ENCODE measurements around the gene MIGA2. TPM values are rescaled to one million over a fixed set of nuclear protein-coding genes. Genes with fewer than 3 reads are reported as not detected.
"Not testable (repeated sequence)": the region's sequence is repeated elsewhere in the genome, so short reads cannot be mapped to it uniquely, and the experiment has no call there.

MIGA2 gene
- total RNA-seq, 1 donor, result 20.6 TPM

DNA sequence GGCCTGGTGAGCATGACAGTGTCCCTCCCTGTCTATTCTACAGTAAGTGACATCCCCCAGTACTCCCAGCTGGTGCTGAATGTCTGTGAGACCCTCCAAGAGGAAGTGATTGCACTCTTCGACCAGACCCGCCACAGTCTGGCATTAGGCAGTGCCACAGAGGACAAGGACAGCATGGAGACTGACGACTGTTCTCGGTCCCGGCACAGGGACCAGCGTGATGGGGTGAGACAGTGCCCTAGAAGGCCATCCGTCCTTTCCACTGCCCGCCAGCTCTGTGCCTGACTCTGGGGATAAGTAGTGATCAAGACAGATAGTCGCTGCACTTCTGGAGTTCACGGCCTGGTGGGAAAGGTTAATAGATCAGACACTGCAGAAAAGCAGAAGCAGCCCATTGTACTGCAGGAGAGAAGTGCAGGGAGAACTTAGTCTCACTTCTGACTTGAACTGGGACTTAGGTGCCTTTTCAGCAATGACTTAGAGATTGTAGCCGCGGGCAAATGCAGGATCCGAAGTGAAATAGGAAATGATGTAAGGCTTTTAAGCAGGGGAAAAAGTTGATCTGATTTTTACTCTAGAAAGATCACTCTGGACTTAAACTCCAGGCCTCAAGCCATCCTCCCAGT is 36.7 kb upstream of the MIGA2 start:
- DNase-seq (ENCODE audit: low read depth), result no peak
- TF ChIP-seq, protein P1, sequence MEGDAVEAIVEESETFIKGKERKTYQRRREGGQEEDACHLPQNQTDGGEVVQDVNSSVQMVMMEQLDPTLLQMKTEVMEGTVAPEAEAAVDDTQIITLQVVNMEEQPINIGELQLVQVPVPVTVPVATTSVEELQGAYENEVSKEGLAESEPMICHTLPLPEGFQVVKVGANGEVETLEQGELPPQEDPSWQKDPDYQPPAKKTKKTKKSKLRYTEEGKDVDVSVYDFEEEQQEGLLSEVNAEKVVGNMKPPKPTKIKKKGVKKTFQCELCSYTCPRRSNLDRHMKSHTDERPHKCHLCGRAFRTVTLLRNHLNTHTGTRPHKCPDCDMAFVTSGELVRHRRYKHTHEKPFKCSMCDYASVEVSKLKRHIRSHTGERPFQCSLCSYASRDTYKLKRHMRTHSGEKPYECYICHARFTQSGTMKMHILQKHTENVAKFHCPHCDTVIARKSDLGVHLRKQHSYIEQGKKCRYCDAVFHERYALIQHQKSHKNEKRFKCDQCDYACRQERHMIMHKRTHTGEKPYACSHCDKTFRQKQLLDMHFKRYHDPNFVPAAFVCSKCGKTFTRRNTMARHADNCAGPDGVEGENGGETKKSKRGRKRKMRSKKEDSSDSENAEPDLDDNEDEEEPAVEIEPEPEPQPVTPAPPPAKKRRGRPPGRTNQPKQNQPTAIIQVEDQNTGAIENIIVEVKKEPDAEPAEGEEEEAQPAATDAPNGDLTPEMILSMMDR (IDR thresholded peaks at IDR 0.05; ENCODE audit: insufficient read depth, low read length), result no peak
- H3K4me3 ChIP-seq (ENCODE audit: low read depth, low read length), result no peak overlapping the region

DNA sequence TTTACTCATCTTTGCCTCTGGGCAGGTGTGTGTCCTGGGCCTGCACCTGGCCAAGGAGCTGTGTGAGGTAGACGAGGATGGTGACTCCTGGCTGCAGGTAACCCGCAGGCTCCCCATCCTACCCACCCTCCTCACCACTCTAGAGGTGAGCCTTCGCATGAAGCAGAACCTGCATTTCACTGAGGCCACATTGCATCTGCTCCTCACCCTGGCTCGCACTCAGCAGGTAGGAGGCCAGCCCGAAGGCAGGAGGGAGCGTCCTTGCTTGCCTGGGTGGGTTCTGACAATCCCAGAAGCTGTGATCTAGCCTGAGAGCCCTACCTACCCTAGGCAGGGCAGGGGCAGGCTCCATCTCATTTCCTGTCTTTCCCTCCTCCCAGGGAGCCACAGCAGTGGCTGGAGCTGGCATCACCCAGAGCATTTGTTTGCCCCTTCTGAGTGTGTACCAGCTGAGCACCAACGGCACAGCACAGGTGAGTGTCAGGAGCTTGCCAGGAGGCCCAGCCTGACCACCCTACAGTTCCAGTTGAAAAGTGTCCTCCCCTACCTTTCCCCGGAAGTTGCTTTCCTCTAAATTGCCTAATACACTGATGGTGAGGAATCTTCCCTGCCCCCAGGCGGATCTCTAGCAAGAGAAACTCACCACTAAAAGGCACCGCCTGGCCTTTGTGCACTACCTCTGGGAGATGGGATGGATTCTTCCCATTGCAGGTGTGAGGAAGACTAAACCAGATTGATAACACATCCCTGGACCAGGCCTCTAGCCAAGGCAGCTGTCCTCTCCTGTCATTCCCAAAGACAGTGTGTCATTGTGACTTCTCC is 34.7 kb upstream of the MIGA2 start:
- DNase-seq (ENCODE audit: low read depth), result no peak
- TF ChIP-seq, protein P1 (IDR thresholded peaks at IDR 0.05; ENCODE audit: insufficient read depth, low read length), result no peak
- H3K4me3 ChIP-seq (ENCODE audit: low read depth, low read length), result no peak overlapping the region

DNA sequence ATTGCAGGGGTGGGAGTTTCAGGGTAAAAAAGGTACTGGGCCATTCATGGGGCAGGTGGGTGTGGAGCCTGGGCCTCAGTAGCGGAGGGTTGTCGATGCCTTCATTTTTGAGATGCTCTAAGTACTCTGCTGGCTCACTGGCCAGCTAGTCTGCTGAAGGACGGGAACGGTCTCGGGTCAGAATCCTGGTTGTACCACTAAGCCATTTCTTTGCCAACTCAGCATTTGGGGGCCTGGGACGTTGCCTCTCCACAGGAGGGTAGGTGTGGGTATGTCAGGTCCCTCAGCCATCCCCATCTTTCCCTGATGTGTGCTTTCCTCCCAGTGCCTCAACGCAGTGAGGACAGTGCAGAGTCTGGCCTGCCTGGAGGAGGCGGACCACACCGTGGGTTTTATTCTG is 33.4 kb upstream of the MIGA2 start:
- TF ChIP-seq, protein P1 (IDR thresholded peaks at IDR 0.05; ENCODE audit: insufficient read depth, low read length), result no peak
- DNase-seq (ENCODE audit: low read depth), result no peak
- H3K4me3 ChIP-seq (ENCODE audit: low read depth, low read length), result no peak overlapping the region

DNA sequence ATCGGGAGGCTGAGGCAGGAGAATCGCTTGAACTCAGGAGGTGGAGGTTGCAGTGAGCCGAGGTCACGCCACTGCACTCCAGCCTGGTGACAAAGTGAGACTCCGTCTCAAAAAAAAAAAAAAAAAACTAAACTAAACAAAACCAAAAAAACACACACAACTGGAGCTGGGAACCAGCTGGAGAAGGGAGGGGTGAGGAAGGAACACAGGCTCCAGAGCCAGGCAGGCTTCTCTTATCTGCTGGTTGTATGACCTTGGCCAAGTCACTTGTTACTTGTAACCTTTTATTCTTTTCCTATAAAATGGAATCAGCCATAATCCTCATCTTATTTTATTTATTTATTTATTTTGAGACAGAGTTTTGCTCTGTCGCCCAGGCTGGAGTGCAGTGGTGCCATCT is 32.3 kb upstream of the MIGA2 start:
- DNase-seq (ENCODE audit: low read depth); H3K4me3 ChIP-seq (ENCODE audit: low read depth, low read length): not testable (repeated sequence)

GRCh38 chr9:129005336-129005997 is 31.0 kb upstream of the MIGA2 start:
- DNase-seq (ENCODE audit: low read depth), result no peak
- H3K4me3 ChIP-seq (ENCODE audit: low read depth, low read length), result no peak overlapping the region
- TF ChIP-seq, protein P1 (IDR thresholded peaks at IDR 0.05; ENCODE audit: insufficient read depth, low read length), result no peak

GRCh38 chr9:129006328-129007034 is 29.9 kb upstream of the MIGA2 start:
- TF ChIP-seq, protein P1 (IDR thresholded peaks at IDR 0.05; ENCODE audit: insufficient read depth, low read length), result peak; percentile 95
- H3K4me3 ChIP-seq (ENCODE audit: low read depth, low read length), result no peak overlapping the region
- DNase-seq (ENCODE audit: low read depth), result peak; percentile 79

All from fibroblast of the aortic adventitia (primary cell).